Kidney glomerular epithelial cell (primary cell): ENCODE results near the gene ARHGAP10.
"Not testable (repeated sequence)": the region's sequence is repeated elsewhere in the genome, so short reads cannot be mapped to it uniquely, and the experiment has no call there.

Experiments used
- DNase-seq: peaks from one replicate; lab custom pipeline; 2025; lab: John Stamatoyannopoulos, UW

The ARHGAP10 gene

DNA sequence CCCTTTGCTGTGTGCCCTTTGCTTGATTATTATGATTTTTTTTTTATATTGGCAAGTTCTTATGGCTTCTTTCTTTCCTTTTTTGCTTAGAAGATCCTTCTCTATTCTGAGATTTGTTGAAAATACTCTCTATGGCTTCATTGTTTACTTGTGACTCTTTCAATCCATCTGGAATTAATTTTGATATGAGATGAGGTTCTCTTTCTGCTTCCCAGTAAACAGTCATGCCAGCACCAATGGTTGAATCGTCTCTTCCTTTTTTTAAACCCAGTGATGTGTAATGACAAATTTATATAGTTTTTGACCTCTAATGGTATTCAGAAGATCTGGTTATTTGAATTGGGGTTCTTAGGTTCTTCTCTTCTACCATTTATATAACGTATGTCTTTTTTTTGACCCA, 121.8 kb downstream of the ARHGAP10 start:
- no peak for DNase-seq

DNA sequence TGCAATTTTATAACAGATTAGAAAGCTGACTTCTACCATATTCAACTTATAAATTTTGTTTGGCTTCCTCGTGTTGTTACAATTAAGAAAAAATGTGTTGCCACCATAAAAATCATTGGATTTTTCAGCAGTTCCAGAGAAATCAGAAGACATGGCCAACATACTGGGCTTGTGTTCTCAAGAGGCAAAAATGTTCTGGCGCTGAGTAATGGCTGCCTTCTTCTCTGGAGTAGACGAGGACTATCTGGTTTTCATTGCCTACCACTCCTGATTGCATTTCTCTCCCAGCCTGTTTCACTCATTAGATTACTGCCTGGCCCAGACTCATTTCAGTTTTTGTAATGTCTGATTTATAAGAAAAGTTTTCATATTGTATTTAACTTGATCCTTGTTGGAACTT, 122.3 kb downstream of the ARHGAP10 start:
- DNase-seq, result no peak

GRCh38 chr4:147855571-147856009, 123.7 kb downstream of the ARHGAP10 start:
- no peak for DNase-seq

GRCh38 chr4:147860960-147861359, 129.1 kb downstream of the ARHGAP10 start:
- no peak for DNase-seq

DNA sequence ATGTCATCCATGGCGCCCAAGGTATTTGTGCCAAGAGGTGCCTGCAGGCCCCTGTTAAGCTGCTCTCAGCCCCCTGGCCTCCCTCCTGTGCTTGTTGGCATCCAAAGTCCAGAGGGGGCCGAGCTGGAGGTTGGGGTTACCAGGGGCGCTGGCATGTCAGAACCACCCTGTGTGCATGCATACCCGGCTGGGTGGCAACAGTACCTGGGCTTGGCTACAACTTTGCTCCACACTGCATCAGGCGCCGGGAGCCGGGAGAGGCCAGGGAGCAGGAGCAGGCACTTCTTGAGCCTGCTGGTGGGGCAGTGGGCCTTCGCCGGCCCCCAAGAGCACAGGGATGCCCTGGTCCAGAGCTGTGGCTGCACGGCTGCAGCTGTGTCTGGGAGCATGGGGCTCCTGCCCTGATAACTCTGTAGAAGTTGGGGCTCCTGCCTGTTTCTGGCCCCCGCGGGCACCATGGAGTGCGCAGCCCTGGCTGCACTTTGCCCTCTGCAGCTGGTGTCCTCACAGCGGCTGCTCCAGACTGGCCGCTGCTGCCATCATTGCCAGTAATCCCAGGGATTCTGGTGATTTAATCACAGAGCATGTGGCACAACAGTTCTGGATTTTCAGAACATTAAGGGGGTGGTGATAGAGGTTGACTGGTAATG, 130.3 kb downstream of the ARHGAP10 start:
- DNase-seq, result no peak

GRCh38 chr4:147863111-147863747, 131.3 kb downstream of the ARHGAP10 start:
- DNase-seq, result no peak

GRCh38 chr4:147863808-147864472, 132.1 kb downstream of the ARHGAP10 start:
- no peak for DNase-seq

DNA sequence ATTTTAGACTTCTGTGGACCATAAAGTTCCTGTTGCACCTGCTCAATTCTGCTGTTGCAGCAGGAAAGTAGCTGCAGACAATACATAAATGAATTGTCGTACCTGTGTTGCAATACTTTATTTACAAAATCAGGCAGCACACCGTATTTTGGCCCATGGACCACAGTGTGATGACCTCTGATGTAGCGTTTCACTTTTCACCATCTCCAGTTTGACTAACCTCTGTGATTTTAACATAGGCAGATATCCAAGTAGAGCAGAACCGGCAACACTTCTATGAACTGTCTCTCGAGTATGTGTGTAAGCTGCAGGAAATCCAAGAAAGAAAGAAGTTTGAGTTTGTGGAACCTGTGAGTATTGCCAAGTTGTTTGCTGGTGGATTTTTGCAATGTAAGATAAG, 132.7 kb downstream of the ARHGAP10 start:
- no peak for DNase-seq

DNA sequence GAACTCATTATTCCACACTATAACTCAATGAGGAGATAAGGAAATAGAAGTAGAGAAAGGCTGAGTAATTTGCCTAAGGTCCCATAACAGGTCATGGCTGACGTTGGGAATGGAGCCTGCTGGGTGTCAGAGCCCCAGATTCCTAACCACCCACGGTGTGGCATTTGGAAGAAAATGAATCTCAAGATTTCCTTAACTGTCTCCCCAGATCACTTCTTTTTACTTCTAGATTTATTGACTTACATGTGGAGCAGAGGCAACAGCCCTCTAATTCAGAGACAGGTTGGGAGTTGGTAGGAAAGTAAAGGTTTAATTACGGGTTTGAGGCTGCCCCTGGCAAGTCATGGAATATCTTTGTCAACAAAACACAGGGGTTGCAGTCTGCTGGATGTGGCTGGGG, 134.0 kb downstream of the ARHGAP10 start:
- no peak for DNase-seq

DNA sequence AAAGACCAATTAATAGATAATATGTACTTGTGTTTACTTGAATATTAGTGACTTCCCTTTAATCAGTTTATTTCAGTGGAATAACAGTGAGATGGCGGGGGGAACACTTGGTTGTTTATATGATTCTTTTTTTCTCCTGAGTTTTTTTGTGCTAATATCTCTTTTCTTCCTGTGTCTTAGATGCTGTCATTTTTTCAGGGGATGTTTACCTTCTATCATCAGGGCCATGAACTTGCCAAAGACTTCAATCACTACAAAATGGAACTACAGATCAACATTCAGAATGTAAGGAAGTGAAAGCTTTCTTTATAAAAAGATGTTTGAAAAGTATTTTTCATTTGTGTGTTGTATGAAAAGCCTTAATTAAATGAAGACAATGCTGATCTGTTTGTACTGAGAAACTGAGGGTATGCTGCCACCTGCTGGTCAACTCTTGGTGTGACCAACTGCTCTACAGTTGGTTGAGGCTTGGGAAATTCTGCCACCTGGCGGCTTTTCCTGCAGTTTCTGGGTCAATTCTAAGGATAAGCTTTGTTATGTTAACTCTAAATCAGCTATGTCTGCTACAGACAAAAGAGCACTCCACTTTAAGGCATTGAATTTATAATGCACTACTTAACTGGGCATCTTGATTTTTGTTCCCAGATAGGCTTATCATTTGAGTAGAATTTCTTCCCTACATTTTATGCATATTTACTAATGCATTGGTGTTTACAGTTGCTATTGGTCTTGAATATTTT, 134.8 kb downstream of the ARHGAP10 start:
- peak; percentile 92 for DNase-seq

DNA sequence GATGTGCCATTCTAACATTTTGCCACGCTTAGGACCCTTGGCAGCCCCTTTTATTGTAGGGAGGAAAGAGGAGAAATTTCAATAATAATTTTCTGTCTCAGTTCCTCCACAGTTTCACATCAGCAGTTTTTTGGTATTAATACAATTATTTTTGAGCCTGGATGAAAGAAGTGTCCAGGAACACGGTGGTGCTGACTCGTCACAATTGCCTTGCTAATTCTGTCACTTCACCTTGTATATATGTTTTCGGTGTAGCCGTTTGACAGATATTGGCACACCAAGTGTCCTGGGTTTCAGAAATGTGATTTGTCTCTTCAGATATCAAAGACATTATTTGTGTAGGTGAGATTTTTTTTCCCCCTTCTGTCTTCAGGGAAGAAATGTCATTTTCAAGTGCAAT, 142.2 kb downstream of the ARHGAP10 start:
- no peak for DNase-seq

DNA sequence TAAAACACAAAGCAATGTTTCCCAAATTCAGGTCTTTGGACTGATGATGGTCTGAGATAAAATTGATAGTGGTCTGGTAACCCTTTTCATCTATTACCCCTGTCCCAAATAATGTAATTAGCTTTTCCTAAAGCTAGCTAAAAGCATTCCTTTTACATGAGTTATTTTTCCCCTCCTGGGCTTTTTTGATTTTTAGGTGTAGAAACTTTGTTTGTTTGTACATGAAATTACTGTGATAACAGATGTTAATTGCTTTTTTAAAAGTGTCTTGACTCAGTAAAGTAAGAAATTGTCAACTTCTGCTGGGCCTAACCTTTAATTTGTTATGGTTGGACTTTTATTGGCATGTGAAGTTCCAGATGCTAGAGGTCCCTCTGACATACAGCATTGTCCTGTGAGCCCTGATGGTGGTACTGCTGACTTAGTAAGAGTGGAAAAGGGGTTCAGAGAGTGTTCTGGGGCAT, 145.5 kb downstream of the ARHGAP10 start:
- DNase-seq, result no peak

- no peak for DNase-seq
These were observed 147.8 kb downstream of the ARHGAP10 start for GRCh38 chr4:147879676-147880075.

DNA sequence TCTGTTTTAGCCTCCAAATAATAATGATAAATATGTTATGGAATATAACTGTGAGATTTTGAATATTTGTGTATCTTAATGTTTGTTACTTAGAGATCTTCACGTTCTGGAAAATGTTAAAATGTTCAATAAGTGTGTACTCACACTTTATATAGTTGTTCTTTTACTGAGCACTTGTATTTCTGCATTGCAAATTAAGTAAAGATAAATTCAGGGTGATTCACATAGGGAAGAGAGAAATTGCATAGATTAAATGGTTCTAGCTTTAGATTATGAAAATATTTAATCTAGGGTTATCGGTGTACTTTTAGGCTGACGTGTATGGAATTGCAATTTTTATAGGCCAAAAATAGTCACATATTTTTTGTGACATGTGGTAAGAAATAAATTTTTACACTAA, 148.6 kb downstream of the ARHGAP10 start:
- DNase-seq, result no peak

DNA sequence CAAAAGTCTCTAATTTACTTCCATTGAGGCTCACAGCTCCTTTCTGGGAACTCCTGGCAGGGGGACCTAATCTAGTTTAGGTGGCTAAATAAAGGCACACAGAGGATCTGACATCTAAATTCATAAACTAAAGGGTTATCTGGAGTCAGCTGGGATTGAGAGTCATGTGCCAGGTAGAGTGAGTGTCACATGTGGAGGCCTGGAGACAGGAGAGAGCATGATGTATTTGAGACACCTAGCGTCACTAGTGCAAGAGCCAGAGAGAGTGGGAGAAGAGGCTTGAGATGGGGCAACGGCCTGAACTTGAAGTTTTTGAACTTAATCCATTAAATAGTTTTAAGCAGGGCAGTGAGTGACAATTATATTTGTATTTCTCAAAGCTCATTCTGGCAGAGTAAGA, 152.6 kb downstream of the ARHGAP10 start:
- DNase-seq, result no peak

DNA sequence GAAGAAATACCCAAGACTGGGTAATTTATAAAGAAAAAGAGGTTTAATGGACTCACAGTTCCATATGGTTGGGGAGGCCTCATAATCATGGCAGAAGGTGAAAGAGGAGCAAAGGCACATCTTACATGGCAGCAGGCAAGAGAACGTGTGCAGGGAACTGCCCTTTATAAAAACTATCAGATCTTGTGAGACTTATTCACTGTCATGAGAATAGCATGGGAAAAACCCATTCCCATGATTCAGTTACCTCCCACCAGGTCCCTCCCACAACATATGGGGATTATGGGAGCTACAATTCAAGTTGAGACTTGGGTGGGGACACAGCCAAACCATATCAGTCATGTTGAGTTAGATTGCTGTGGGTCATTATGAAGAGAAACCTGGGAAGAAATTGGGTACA, 153.3 kb downstream of the ARHGAP10 start:
- not testable (repeated sequence) for DNase-seq

DNA sequence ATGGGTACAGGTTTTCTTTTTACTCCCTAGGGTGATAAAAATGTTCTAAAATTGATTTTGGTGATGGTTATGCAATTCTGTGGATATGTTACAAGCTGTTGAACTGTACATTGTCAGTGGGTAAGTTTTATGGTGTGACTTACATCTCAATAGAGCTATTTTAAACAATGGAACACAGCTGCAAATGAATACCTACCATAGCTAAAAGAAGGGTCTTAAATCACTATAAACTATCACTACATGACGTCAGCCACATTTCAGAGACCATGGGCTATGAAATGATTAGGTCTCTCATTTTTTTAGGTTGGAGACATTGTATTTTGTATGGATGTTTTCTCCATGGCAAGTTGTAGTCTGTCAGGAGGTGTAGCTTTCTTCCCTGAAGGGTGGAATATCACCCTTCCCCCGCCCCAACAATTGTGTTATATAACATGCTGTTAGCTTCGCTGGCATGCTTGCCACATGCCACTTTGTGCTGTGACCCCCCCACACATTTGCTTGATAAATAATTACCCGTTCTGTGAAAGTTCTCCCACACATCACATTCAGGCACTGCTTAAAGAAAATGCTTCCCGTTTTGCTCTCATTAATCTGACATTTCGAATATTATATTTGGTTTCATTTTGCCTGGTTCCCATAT, 159.7 kb downstream of the ARHGAP10 start:
- no peak for DNase-seq

- DNase-seq, result no peak
These were observed 167.6 kb downstream of the ARHGAP10 start for GRCh38 chr4:147899512-147899911.

GRCh38 chr4:147901388-147901787, 169.5 kb downstream of the ARHGAP10 start:
- DNase-seq, result no peak

DNA sequence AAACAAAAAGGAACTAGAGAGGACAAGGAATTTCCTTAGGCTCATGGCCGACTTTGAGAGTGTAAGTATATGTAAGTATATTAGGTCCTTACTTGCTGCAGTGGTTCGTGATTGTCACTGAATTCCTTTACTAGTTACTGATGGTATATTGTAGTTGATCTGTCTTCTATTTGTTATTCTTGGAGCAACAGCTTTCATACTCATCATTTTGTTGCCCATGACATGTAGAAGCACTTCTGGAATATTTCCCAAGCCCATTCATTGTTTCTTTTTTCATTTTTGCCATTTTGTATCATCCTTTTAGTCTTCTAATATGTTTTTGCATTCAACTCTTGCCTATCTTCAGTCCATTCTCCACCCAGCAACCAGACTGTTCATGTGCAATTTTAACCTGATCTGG, 170.0 kb downstream of the ARHGAP10 start:
- DNase-seq, result no peak

DNA sequence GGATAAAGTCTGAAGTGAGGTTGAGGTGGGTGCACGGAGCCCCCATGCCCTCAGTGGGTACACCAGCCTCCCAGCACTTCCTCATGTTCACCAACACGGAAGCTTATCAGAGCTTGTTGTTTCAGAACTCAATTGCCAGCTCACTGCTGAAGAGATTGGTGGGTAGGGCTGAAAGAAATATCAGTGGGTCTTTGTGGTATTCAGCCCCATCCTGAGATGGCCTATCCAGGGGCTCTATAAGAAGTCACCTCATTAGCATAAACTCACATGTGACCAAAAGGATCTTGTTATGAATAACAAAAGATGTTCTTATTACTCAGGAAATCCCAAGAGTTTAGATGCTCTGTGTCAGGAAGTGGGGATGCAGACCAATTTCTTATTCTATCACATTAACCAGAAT, 177.3 kb downstream of the ARHGAP10 start:
- no peak for DNase-seq

- DNase-seq, result no peak
These were observed 178.4 kb downstream of the ARHGAP10 start for GRCh38 chr4:147910315-147910714.
